GM15510 (cell line): ENCODE results near the gene MAP2K3.

ENCODE experiments used
- POLR2A ChIP-seq: IDR thresholded peaks from 3 replicates; pipeline ENCODE4 v1.6.1; 2011; ENCODE audit warnings: borderline replicate concordance; ENCODE audit not compliant: insufficient read length; ENCODE audit errors: extremely low read depth

MAP2K3 gene

GRCh38 chr17:21357696-21358656 lies 73.5 kb downstream of the MAP2K3 start:
- no peak for TF ChIP-seq POLR2A

- no peak for TF ChIP-seq POLR2A
Measured at GRCh38 chr17:21358682-21359482, 74.4 kb downstream of the MAP2K3 start.

GRCh38 chr17:21359483-21359840 lies 75.0 kb downstream of the MAP2K3 start:
- no peak for TF ChIP-seq POLR2A

- TF ChIP-seq POLR2A, result no peak
Measured at GRCh38 chr17:21360048-21360447, 75.5 kb downstream of the MAP2K3 start.

GRCh38 chr17:21361020-21361809 lies 76.7 kb downstream of the MAP2K3 start:
- TF ChIP-seq POLR2A, result no peak

GRCh38 chr17:21362331-21362931 lies 77.9 kb downstream of the MAP2K3 start:
- TF ChIP-seq POLR2A, result no peak

- TF ChIP-seq POLR2A, result no peak
Measured at GRCh38 chr17:21363776-21364642, 79.5 kb downstream of the MAP2K3 start.
